DMS53 treated with DMSO at 0.1 percent for 48 hours (cell line): Measurements from ENCODE around the gene CCDC8.
"Not testable (repeated sequence)": the region's sequence is repeated elsewhere in the genome, so short reads cannot be mapped to it uniquely, and the experiment has no call there.

Experiments used
- DNase-seq: peaks from one replicate; lab custom pipeline; 2025; ENCODE audit not compliant: unreplicated experiment; lab: John Stamatoyannopoulos, UW

Gene CCDC8

GRCh38 chr19:46428239-46429135, 15.1 kb upstream of the CCDC8 start, which contains the start of gene PNMA8C:
Gene PNMA8C, minus strand, starts transcription at chr19:46428936. Its CDS starts 577 bp downstream, at chr19:46428359.
- peak; percentile 22 for DNase-seq

GRCh38 chr19:46427518-46428045, 14.2 kb upstream of the CCDC8 start:
- DNase-seq = no peak

GRCh38 chr19:46426506-46427162, 13.3 kb upstream of the CCDC8 start:
- DNase-seq = peak; percentile 40

GRCh38 chr19:46426035-46426505, 12.7 kb upstream of the CCDC8 start:
- peak; percentile 2 for DNase-seq

- no peak for DNase-seq
These were observed 9.8 kb upstream of the CCDC8 start for GRCh38 chr19:46423188-46423587.

- no peak for DNase-seq
These were observed 9.0 kb upstream of the CCDC8 start for GRCh38 chr19:46422344-46422743.

GRCh38 chr19:46420056-46420455, 6.7 kb upstream of the CCDC8 start:
- DNase-seq = no peak

GRCh38 chr19:46415804-46416709, 2.7 kb upstream of the CCDC8 start:
- DNase-seq = peak; percentile 26

- DNase-seq = not testable (repeated sequence)
These were observed 1.5 kb upstream of the CCDC8 start for GRCh38 chr19:46414899-46415298.

- DNase-seq = no peak
These were observed 608 bp downstream of the CCDC8 start for GRCh38 chr19:46412650-46413261.

GRCh38 chr19:46411925-46412649, 1.3 kb downstream of the CCDC8 start:
- no peak for DNase-seq

- DNase-seq = no peak
These were observed 2.1 kb downstream of the CCDC8 start for GRCh38 chr19:46411088-46411924.

- DNase-seq = no peak
These were observed 2.9 kb downstream of the CCDC8 start for GRCh38 chr19:46410205-46411087.

- no peak for DNase-seq
These were observed 4.2 kb downstream of the CCDC8 start for GRCh38 chr19:46409191-46409590.

GRCh38 chr19:46408664-46409039, 4.7 kb downstream of the CCDC8 start:
- DNase-seq = no peak

GRCh38 chr19:46407856-46408663, 5.3 kb downstream of the CCDC8 start:
- DNase-seq = no peak

GRCh38 chr19:46406976-46407375, 6.4 kb downstream of the CCDC8 start:
- peak; percentile 45 for DNase-seq
